Measurements from ENCODE around the gene TRO.

DNA sequence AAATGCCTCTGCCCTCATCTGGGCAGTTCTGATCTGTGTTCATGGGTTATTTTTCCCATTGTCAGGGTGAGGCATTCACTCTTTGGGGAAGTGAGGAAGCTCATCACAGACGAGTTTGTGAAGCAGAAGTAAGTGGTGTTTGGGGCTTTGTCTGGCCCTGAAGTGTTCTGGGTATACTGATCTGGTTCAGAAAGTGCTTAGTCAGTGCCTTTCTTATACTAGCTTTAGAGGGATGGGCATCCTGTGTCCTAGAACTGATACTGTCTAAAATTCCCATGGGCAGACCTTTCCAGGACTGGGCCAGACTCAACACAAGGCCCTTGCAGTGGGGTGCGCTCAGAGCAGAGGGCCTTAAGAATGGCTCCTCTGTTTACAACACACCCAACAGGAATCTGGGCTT is 6.4 kb downstream of the TRO start:
- TF ChIP-seq POLR2AphosphoS5 (IDR thresholded peaks at IDR 0.05) (no peak), EP300 (conservative IDR thresholded peaks at IDR 0.05; ENCODE audit: poor library complexity, severe bottlenecking) (no peak), EZH2 (IDR thresholded peaks at IDR 0.05; ENCODE audit: borderline replicate concordance, insufficient read depth, low read length, poor library complexity, severe bottlenecking) (no peak), RAD21 (conservative IDR thresholded peaks at IDR 0.05) (no peak), TAF1 (IDR thresholded peaks at IDR 0.05; ENCODE audit: low read depth) (no peak), MXI1 (conservative IDR thresholded peaks at IDR 0.05; ENCODE audit: poor library complexity, severe bottlenecking) (no peak)
- TF ChIP-seq, protein P1, sequence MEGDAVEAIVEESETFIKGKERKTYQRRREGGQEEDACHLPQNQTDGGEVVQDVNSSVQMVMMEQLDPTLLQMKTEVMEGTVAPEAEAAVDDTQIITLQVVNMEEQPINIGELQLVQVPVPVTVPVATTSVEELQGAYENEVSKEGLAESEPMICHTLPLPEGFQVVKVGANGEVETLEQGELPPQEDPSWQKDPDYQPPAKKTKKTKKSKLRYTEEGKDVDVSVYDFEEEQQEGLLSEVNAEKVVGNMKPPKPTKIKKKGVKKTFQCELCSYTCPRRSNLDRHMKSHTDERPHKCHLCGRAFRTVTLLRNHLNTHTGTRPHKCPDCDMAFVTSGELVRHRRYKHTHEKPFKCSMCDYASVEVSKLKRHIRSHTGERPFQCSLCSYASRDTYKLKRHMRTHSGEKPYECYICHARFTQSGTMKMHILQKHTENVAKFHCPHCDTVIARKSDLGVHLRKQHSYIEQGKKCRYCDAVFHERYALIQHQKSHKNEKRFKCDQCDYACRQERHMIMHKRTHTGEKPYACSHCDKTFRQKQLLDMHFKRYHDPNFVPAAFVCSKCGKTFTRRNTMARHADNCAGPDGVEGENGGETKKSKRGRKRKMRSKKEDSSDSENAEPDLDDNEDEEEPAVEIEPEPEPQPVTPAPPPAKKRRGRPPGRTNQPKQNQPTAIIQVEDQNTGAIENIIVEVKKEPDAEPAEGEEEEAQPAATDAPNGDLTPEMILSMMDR (IDR thresholded peaks at IDR 0.05; ENCODE audit: poor library complexity, severe bottlenecking): no peak
- TF ChIP-seq, protein P2, sequence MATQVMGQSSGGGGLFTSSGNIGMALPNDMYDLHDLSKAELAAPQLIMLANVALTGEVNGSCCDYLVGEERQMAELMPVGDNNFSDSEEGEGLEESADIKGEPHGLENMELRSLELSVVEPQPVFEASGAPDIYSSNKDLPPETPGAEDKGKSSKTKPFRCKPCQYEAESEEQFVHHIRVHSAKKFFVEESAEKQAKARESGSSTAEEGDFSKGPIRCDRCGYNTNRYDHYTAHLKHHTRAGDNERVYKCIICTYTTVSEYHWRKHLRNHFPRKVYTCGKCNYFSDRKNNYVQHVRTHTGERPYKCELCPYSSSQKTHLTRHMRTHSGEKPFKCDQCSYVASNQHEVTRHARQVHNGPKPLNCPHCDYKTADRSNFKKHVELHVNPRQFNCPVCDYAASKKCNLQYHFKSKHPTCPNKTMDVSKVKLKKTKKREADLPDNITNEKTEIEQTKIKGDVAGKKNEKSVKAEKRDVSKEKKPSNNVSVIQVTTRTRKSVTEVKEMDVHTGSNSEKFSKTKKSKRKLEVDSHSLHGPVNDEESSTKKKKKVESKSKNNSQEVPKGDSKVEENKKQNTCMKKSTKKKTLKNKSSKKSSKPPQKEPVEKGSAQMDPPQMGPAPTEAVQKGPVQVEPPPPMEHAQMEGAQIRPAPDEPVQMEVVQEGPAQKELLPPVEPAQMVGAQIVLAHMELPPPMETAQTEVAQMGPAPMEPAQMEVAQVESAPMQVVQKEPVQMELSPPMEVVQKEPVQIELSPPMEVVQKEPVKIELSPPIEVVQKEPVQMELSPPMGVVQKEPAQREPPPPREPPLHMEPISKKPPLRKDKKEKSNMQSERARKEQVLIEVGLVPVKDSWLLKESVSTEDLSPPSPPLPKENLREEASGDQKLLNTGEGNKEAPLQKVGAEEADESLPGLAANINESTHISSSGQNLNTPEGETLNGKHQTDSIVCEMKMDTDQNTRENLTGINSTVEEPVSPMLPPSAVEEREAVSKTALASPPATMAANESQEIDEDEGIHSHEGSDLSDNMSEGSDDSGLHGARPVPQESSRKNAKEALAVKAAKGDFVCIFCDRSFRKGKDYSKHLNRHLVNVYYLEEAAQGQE (IDR thresholded peaks at IDR 0.05; ENCODE audit: borderline replicate concordance): no peak

All from neural cell (in vitro differentiated cells).